Bone marrow (tissue), 2 donors: Measurements from ENCODE around the gene CMTM3.
"Not testable (repeated sequence)": the region's sequence is repeated elsewhere in the genome, so short reads cannot be mapped to it uniquely, and the experiment has no call there.

Source experiments
- DNase-seq, 2 donors: peaks; one replicate each; lab custom pipeline; 2025; lab: John Stamatoyannopoulos, UW

Gene CMTM3, protein sequence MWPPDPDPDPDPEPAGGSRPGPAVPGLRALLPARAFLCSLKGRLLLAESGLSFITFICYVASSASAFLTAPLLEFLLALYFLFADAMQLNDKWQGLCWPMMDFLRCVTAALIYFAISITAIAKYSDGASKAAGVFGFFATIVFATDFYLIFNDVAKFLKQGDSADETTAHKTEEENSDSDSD

DNA sequence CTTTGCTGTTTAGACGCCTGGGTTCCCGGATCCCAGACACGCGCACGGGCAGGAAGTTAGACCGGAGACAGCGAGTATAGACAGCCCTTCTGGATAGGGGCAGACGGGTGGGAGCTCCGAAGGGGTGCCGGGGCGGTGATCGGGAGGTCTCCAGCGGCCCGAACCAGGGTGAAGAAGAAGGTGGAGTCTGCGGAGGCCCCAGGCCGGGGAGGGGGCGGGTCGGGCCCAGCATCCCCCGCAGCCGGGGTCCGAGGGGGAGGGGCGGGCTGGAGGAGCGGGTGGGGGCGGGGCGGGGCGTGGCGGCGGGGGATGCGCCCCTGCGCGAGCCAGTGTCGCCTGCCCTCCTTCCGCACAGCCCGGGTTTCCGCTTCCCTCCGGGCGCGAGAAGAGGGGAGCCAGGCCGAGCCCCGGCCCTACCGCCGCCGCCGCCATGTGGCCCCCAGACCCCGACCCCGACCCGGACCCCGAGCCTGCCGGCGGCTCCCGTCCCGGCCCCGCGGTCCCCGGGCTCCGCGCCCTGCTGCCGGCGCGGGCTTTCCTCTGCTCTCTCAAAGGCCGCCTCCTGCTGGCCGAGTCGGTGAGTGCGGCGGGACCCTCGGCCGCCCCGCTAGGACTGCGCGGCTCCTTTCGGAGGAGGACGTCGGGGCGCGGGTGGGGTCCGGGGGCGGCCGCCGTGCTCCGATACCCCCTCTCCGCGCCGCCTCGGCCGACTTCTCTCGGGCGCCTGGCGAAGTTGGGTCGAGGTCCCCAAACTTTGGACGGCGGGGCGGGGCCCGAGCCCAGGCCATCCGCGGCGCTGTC, at the start of gene CMTM3:
CMTM3 (plus strand) TSS at position 329 of the 801 bp plus-strand sequence; CDS start at position 431, 102 bp downstream.
- peak; percentile 70 to 82 for DNase-seq

DNA sequence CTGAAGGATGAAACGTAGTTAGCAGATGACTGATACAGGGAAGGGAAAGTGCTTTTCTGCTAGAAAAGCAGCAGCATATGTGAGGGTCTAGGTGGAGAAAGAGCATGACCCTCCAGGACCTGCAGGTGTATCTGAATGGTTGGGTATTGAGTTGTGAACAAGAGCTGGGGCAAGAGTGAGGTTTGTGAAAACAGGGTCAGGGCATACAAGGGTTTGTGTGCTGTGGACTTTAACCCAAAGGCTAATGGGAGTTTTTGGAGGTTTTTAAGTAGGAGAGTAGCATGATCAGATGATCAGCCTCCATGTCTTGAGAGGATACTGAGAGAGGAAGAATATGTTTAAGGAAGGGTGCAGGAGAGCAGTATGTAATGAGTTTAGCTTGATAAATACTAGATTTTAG, 44.4 kb upstream of the CMTM3 start:
- no peak for DNase-seq

DNA sequence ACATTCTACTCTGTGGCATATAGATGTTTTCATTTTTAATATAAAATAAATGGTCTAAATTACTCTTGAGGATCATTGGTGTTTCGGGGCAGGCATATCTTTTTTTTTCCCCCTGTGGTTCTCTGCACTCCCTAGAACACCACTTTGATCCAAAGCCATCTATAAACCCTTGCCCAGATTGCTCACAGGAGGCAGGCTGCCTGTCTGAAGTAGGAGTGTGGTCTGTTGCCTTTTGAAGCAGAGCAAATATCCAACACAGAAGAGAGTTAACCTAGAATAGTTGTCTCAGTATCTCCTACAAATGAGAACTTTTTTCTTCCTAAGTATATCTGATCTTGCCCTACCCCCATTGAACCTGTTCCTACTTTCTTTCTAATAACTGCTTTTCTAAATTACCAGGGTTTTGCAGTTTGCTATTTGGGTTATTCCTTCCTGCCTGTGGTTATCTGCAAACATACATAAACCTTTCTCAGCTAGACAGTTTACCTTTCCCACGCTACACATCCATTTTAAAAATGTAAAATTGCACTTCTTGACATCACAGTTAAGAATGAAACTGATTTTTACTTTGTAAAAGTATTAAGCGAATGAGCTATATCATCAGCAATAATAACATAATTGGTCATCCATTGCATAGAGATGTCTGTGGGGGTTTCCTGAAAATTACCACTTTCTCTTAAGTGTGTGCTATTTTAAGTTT, 43.0 kb upstream of the CMTM3 start:
- no peak for DNase-seq

DNA sequence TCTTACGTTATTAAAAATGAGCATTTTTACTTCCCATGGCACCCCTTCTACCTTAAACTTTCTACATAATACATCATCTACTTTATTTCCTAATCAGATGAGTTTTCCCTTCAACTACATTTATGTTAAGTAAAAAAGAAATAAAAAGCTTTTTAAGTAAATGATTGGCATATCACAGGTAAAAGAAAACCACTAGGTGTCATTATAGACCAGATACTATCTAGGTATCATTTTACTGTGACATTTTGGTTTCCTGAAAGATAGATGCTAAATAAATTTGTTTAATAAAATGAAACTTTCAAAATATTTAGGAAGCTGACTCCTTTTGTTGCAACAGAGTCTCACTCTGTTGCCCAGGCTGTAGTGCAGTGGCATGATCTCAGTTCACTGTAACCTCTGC, 42.1 kb upstream of the CMTM3 start:
- DNase-seq: no peak

DNA sequence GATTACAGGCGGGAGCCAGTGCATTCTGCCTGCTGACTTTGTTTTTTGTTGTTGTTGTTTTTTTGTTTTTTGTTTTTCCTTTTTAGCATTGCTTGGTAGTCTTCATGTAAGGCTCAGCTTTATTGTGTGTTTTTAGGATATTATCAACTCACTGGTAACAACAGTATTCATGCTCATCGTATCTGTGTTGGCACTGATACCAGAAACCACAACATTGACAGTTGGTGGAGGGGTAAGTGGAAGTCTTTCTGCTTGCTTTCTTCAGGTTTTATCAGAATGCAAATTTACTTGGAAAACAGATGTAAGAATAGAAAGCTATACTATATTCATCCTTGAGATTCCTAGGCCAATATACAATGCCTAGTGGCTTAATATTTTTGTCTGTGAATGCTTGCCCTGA, 41.5 kb upstream of the CMTM3 start:
- no peak for DNase-seq

DNA sequence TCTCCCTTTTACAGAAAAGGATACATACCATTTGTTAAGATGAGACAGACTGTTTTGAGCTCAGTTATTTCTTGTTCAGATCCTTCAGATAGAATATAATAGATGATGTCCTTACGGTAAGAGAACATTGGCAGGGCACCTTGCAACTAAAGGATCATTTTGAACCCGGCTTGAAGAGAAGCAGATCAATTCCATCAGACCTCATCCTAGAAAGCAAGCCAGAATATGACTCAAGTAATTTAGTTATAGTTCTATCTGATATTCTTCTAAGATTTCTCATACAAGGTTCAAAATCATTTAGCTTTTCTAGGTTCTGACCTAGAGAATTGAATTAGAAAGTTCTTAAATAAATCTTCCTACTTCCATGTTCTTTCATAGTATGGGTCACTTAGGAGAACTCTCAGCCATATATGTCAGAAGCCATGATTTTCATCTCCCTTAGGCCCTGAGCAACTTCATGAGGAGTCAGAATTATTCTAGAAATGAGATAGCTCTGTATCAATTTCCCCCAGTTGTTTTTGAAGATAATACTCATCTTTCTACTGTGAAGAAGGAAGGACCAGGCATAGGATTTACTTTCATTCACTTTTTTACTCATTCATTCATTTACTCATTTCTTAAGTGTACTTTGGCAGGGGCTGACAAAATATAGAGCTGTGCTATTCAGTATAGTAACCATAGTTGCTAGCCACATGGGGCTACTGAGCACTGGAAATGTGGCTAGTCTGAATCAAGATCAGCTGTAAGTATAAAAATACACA, 40.8 kb upstream of the CMTM3 start:
- no peak for DNase-seq

DNA sequence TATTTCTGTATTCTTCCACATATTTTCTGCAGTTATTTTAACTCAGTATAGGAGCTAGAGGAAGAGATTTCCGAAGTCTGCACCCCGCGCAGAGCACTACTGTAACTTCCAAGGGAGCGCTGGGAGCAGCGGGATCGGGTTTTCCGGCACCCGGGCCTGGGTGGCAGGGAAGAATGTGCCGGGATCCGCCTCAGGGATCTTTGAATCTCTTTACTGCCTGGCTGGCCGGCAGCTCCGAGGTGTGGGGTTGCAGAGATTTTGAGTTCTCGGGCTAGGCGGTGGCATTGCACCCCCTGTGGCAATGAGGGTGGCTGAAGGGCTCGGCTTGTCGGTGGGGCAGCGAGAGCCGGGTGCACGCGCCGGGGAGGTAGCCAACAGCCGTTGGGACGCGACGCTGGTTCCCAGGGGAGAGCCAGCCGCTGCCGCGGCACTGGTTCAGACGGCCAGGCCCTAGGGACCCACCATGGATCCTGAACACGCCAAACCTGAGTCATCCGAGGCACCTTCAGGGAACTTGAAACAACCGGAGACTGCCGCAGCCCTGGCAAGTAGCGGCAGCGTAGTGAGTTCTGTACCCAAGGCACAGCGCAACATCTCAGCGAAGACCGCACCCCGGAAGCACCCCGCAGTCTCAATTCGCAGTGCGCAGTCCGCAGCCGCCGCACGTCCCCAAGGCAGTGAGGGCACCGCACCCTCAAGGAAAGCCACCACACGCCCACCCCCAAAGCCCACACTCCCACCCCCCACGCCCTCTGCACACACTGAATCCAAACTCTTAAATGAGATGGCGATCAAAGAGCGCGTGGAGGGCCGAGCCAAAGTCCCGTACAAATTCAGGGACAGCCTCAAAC, 38.2 kb upstream of the CMTM3 start, which contains the start of gene CMTM1:
CMTM1 (plus strand) TSS at position 389 of the 851 bp plus-strand sequence; CDS start at position 464, 75 bp downstream.
- DNase-seq: no peak

DNA sequence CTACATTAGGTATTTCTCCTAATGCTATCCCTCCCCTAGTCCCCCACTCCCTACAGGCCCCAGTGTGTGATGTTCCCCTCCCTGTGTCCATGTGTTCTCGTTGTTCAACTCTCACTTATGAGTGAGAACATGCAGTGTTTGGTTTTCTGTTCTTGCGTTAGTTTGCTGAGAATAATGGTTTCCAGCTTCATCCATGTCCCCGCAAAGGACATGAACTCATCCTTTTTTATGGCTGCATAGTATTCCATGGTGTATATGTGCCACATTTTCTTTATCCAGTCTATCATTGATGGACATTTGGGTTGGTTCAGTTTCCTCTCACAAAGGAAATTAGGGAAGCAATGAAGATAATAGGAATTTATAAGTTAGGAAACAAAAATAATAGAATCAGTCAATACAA, 37.2 kb upstream of the CMTM3 start:
- not testable (repeated sequence) for DNase-seq

DNA sequence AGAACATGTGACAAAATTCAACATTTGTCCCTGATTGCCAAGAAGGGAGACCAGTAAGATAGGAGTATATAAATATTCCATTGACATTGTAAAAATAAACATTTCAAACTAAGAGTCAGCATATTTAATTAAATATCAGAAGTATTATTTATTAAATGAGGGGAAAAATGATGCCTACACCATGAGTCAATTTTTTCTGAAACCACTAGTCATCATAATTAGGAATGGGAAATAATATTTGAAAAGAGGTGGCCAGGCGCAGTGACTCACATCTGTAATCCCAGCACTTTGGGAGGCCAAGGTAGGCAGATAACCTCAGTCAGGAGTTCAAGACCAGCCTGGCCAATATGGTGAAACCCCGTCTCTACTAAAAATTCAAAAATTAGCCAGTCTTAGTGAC, 36.1 kb upstream of the CMTM3 start:
- DNase-seq: no peak

DNA sequence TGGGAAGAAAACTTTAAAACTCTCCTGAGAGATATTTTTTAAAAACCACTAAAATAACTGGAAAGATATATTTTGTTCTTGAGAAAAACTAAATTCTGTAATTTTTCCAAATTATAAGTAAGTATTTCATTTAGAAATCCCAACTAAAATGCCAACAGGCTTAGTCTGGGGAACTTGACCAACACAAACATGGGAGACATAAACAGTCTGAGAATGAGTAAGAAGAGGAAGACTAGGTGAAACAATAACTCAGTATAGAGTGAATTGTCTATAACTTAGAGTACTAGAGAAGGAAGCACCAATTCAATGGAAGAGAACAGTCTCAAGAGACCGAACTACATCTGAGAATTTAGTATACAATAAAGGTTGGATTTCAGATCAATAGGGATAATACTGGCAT, 35.4 kb upstream of the CMTM3 start:
- DNase-seq: no peak

DNA sequence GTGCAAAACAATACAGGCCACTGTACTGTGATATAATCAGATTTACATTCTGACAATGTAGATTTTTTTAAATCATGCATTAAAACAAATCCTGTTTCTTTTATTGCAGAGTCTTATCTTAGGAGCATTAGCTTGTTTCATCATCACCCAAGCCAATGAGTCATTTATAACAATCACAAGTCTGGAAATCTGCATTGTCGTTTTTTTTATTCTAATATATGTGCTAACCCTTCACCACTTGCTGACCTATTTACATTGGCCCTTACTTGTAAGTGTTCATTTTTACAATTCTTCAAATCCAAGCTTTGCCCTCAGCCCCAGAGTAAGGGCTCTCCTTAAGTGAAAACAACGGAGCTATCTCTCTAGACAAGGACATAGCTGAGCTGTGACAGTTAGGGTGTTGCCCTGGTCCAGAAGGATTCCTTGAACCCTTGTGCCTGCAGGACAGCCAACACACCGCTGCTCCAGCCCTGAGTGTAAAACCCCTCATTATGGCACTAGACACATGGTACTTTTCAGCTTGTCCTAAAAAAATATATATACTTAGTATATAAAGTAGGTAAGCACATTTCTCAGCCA, 34.6 kb upstream of the CMTM3 start:
- DNase-seq: no peak

DNA sequence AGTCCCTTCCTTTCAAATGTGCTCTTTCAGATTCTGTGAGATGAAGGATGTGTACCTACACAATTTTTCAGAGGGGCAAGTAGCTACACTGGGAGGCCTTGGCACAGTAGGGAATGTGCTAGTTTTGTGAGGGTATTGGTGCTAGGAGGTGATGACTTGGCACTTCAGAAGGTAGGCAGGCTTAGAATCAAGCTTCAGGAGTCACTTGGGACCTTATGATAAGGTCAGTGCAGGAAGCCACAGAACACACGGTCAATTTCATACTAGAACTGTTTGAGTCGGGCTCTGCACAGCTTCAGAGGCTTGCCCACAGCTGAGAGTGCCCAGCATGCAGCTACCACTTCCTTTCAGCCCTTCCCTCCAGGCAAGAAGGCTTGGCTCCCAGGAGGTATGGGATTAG, 32.1 kb upstream of the CMTM3 start:
- no peak for DNase-seq

DNA sequence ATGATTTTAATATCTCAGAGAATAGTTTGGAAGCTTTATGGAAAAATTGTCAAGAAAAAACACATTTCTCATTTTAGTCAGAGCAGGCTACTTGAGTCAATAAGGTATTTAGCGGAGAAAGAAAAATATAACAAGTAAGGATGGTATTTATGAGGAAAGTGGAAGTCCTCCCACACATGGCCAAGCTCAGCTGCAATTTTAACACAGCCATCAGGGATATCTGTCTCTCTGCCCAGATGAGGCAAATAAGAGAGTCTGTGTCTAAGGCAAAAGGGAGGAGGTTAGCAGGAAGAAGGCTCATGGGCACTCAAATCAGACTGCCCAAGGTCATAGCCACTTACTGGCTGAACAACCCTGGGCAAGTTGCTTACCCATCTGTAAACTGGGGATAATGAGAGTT, 30.4 kb upstream of the CMTM3 start:
- DNase-seq: no peak

DNA sequence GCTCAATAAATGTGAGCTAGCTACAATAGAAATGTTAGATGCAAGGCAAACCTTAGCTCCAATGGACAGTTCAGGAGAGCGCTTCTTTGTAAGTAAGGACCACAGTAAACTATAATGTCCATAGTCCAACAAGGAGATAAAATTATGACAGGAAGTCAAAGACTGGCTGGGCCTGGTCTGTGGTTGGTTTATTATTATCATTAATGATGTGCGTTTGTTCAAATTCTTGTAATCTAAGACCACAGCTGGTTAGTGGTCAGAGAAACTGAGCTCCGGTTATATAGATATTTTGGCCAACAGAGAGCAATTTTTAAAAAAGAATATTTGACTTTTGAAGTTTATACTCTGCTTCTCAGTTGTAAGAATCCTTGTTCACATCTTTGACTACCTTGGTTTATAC, 30.0 kb upstream of the CMTM3 start:
- DNase-seq: no peak

DNA sequence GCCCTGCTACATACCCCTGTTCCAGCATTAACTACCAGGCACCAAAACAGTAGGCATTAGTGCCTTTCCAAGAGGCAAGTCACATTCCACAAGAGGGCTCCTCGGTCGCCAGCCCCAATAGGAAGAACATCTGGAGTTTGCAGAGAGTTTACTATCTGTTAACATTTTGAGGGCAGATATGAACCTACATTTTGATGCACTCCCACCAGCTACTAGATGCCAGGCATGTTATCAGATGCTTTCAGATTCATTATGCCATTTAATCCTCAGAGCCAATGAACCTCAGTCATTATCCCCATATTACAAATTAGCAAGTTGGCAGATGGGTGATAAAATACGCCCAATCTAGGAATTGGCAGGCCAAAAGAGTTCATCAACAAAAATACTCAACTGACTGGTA, 29.4 kb upstream of the CMTM3 start:
- DNase-seq: no peak

DNA sequence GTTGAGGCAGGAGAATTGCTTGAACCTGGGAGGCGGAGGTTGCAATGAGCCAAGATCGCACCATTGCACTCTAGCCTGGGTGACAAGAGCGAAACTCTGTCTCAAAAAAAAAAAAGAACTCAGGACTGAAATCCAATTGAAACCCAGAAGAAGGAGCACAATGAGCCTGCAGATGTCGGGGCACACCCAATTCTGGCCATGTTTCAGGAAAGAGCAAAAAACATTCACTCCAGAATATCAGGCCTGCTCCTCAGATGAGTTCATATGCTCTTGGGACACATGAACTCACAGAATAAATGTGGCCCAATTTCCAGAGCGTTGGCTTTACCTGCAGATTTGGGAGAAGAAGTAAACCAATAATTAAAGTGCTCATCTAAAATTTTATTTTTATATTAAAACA, 28.2 kb upstream of the CMTM3 start:
- no peak for DNase-seq

DNA sequence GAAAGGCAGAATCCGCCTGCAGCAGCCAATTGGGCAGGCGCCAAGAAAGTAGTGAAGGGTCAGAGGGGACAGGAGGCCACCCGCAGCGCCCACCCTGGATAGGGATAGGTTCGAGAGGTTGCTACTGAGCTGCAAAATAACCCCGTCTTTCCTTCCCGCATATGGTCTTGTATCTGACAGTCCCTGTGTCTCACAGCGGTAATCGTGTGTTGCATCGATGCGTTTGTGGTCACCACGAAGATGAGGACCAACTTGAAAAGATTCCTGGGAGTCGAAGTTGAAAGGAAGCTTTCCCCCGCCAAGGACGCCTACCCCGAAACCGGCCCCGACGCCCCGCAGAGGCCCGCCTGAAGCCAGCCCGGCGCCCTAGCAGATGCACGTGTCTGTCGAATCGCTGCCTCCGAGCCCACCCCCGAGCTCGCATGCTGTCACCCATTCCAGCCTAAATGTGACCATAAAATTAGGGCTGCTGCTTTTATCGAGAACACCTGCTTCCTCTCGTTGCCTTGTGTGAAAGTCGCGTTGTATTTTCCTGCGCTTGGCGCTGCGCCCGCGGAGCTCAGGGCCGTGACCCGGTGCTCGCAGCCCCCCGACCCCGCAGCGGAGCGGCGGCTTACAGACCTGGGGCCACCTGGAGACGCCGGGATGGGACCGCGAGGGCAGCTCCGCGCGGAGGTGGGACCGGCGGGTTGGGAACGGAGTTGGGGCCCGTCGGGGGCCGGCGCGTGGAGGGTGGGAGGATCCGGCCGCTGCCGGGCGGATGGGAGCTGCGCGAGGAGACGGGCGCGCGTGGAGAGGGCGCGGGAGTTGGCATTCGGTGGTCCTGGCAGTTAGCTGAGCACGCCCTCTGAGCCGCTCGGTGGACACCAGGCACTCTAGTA, 25.6 kb upstream of the CMTM3 start, which contains the start of gene CMTM2:
CMTM2 (plus strand) TSS at position 813 of the 881 bp plus-strand sequence. CDS start 145 bp downstream, outside the sequence.
- DNase-seq: no peak

DNA sequence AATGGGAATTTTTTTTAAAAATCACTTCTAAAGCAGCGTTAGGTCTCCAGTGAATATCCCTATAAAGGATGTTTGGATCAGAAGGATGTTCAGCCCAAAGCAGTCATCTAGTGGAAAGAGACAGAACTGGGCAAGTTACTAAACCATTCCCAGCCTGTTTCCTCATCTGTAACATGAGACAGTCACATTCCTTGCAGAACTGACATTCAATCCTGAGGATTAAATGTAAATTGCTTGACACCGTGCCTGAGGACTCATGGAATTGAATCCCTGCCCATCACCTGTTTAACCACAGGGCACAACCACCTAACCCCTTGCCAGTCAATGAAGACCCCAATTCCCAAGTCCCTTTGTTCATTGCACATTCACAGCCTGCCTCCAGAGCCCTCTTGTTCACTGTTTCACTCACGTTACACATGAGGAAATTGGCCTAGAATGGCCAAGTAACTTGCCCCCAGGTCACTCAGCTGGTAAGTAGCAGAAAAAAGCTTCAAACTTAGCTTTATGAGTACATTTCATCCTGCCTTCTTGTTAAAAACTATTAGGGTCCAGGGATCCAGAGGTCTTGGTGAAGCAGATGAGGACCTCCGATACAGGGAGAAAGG, 23.8 kb upstream of the CMTM3 start:
- no peak for DNase-seq

DNA sequence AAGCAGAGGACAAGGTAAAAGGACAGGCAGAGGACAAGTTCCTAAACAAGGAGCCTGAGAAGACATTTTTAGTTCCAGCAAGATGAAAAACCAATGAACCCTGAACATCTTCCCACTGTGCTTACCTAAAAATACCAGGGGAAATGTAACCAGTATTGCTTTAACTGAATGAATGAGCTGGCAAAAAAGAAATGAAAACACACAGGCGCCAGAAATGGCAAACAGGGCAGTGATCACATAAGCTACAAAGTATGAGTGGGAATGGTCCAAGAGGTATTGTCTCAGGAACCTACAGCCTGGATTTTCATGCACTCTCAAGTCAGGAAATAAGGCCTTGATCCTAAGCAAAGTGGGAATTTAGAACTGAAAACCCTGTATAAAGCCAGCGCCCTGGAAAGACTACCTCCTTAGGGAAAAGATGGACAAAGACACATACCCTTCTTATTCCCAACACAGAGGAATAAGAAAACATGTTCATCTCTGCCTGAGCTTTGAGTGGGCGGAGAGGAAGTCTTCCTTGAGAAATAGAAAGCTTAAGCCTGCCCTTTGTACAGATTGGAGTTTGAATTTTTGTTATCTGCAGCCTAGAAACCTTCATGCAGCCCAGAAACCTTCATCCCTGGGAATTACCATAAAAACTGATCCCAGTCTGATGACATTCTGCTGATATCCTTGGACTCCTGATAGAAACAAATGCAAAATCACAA, 23.1 kb upstream of the CMTM3 start:
- no peak for DNase-seq
